Heart left ventricle (tissue), 16 donors: ENCODE data around the gene TCIRG1. TPM values are rescaled to one million over a fixed set of nuclear protein-coding genes. Genes with fewer than 3 reads are reported as not detected.
A peak's percentile ranks its signal among the peaks of the same experiment; 100 is the strongest.

Source experiments
- ATAC-seq, 4 donors: fragments of 200-7000 bp; cut with Tn5 transposase; one replicate each; pipeline ENCODE4 v1.9.1; 2020 to 2022; ENCODE audit warnings: moderate library complexity in 4 of 4, mild to moderate bottlenecking in 3 of 4, moderate number of reproducible peaks in 1 of 4
- DNase-seq, 5 donors: peaks; one replicate each; pipeline ENCODE4 v3.0.0-alpha.2; 2020
- H3K27ac ChIP-seq, 12 donors: fragments of 200-600 bp; sonication (generic) in 4 of 12; one replicate each; pipeline versions ENCODE4 v1.5.0 to v1.8.0; 2016 to 2022; ENCODE audit warnings: mild to moderate bottlenecking in 2 of 12
- H3K27me3 ChIP-seq, 9 donors: fragments of 200-600 bp; sonication (generic) in 2 of 9; one replicate each; pipeline versions ENCODE4 v1.5.1 to v1.8.0; 2016 to 2022; ENCODE audit warnings: mild to moderate bottlenecking in 3 of 9
- H3K36me3 ChIP-seq, 9 donors: fragments of 200-600 bp; sonication (generic) in 2 of 9; one replicate each; pipeline versions ENCODE4 v1.5.0 to v1.8.0; 2018 to 2022; ENCODE audit warnings: mild to moderate bottlenecking in 2 of 9
- H3K4me1 ChIP-seq, 12 donors: fragments of 200-600 bp; sonication (generic) in 4 of 12; one replicate each; pipeline versions ENCODE4 v1.5.0 to v1.8.0; 2016 to 2022; ENCODE audit warnings: mild to moderate bottlenecking in 3 of 12
- H3K4me3 ChIP-seq, 12 donors: fragments of 200-600 bp; sonication (generic) in 4 of 12; one replicate each; pipeline versions ENCODE4 v1.5.0 to v1.8.0; 2017 to 2022; ENCODE audit warnings: mild to moderate bottlenecking in 9 of 12, moderate library complexity in 4 of 12
- H3K9me3 ChIP-seq, 12 donors: fragments of 200-600 bp; sonication (generic) in 4 of 12; one replicate each; pipeline versions ENCODE4 v1.5.0 to v1.8.0; 2016 to 2022; ENCODE audit warnings: mild to moderate bottlenecking in 1 of 12
- POLR2A ChIP-seq, 2 donors: fragments of 450-650 bp; IDR thresholded peaks; one replicate each; pipeline ENCODE4 v1.6.1; 2017; ENCODE audit warnings: antibody characterized with exemption in 2 of 2, mild to moderate bottlenecking in 2 of 2, moderate library complexity in 2 of 2
- WGBS, 4 donors: extraction: QIAGEN DNeasy Blood & Tissue Kit in 2 of 4; methylation state at CpG; one replicate each; pipeline versions ENCODE4 v1.1.5 to v1.1.7; 2013 to 2018; 5-methylcytosine and 5-hydroxymethylcytosine counted together
- intact Hi-C, 10 donors: fragments of 100-400 bp; cut with DNase I; formaldehyde crosslinking; loops; one replicate each; pipeline versions ENCODE4 v1.11.1 to v1.14.2; 2022
- polyA plus RNA-seq, 2 donors: library from polyadenylated mRNA; stranded (reverse); fragments of 200-250 nt; gene quantifications; one replicate each; pipeline ENCODE4 v1.2.3, GENCODE V29; 2013
- total RNA-seq, 9 donors: library from RNA; depleted of rRNA in 2 of 9; stranded (reverse); fragments of >200 nt in 2 of 9; fragmentation: NEBNext Ultra II Directional in 3 of 9; extraction: Animal tissue kit (Norgen Biotek cat#: 25700) in 3 of 9; gene quantifications; one replicate each; pipeline versions ENCODE4 v1.1.0 to v1.2.4, GENCODE V29; 2016 to 2023
- TF ChIP-seq, protein P1 (sequence below), 12 donors: fragments of 200-600 bp; sonication (generic) in 4 of 12; IDR thresholded peaks; one replicate each; pipeline versions ENCODE4 v1.5.0 to v1.8.0; 2018 to 2022; ENCODE audit warnings: antibody characterized with exemption in 12 of 12, mild to moderate bottlenecking in 5 of 12
- donor health status: ischemic (EF 13 %, LVEDD 7.1; RV severe dilation, severe dysfunction).
- donor health status: healthy with polysubstance abuse.
- donor health status: DM: no; HTN: yes; CAD: no.
- donor health status: DM: no; HTN: no; CAD: no.
- donor health status: ischemic (EF 25% LVEDD 6.9; RV normal size, moderate dysfunction).
- donor health status: ischemic (EF 25% LVEDD 5.7; RV mildly dilated, moderate dysfunction).
- donor health status: healthy.
- donor health status: DM: yes; HTN: yes; CAD: no.
- donor health status: ischemic (EF 35%, LVEDD 5.7; RV mildly dilated, moderate dysfunction).
- donor health status: nonischemic (EF 11% LVEDD 7.7; RV severe dilation, severe dysfunction).
- donor health status: DM: yes; HTN: yes; CAD: no.
- donor health status: PGD.
- donor health status: ischemic (EF 29% LVEDD 5.4; RV normal size, mild dysfunction).
- donor health status: nonischemic (EF 23%, LVEDD 6.1; RV moderate dilation, normal function).

The TCIRG1 gene
- total and polyA plus RNA-seq, 11 donors, result 10.2 to 88.7 (median 25.5) TPM

DNA sequence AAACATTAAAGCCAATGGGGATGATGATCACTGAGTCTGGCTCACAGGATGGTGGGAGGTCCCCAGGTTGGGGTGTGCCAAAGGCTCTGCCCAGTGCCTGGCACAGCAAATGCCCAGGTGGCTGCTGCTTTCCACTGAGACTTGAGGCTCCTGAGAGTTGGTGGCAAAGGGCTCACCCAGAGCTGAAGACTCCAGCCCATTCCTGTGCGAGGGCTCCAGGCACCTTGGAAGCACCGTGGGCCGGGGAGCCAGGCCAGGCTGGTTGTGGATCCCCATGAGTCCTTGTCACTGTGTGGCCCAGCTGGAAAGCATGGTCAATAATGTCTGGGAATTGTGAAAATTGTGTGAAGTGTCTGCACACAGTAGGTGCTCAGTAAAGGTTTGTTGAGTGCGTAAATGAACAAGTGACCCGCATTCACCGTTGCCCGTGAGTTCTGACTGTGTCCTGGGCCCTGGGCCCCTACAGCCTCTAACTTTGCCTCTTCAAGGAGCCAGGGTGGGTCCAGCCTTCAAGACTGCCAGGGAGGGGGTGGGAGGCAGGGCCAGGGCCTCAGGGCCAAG is 32.1 kb upstream of the TCIRG1 start:
- DNase-seq, result no peak
- H3K4me1 ChIP-seq, result peaks cover 0 to 56% (median 29%) of the 10 kb centered on the region in 12 donors
- no peak overlapping the region for H3K27ac ChIP-seq
- ATAC-seq, result no peak
- WGBS, 4 donors, result 96 to 98% (median 97%) methylated on average over 5 to 7 of the region's 7 CpGs
- no peak overlapping the region for H3K4me3 ChIP-seq
- no peaks in the 10 kb centered on the region for H3K9me3 ChIP-seq
- TF ChIP-seq, protein P1, sequence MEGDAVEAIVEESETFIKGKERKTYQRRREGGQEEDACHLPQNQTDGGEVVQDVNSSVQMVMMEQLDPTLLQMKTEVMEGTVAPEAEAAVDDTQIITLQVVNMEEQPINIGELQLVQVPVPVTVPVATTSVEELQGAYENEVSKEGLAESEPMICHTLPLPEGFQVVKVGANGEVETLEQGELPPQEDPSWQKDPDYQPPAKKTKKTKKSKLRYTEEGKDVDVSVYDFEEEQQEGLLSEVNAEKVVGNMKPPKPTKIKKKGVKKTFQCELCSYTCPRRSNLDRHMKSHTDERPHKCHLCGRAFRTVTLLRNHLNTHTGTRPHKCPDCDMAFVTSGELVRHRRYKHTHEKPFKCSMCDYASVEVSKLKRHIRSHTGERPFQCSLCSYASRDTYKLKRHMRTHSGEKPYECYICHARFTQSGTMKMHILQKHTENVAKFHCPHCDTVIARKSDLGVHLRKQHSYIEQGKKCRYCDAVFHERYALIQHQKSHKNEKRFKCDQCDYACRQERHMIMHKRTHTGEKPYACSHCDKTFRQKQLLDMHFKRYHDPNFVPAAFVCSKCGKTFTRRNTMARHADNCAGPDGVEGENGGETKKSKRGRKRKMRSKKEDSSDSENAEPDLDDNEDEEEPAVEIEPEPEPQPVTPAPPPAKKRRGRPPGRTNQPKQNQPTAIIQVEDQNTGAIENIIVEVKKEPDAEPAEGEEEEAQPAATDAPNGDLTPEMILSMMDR (IDR thresholded peaks at IDR 0.05), result no peak
- no peak for TF ChIP-seq POLR2A (IDR thresholded peaks at IDR 0.05)
- no peaks in the 10 kb centered on the region for H3K36me3 ChIP-seq
- H3K27me3 ChIP-seq, result no peaks in the 10 kb centered on the region
- intact Hi-C loops, result loop anchor here in 1 of 10 donors (10.0 kb wide), 1 partner anchor 198 kb away; no protein-coding TSS in a partner anchor

DNA sequence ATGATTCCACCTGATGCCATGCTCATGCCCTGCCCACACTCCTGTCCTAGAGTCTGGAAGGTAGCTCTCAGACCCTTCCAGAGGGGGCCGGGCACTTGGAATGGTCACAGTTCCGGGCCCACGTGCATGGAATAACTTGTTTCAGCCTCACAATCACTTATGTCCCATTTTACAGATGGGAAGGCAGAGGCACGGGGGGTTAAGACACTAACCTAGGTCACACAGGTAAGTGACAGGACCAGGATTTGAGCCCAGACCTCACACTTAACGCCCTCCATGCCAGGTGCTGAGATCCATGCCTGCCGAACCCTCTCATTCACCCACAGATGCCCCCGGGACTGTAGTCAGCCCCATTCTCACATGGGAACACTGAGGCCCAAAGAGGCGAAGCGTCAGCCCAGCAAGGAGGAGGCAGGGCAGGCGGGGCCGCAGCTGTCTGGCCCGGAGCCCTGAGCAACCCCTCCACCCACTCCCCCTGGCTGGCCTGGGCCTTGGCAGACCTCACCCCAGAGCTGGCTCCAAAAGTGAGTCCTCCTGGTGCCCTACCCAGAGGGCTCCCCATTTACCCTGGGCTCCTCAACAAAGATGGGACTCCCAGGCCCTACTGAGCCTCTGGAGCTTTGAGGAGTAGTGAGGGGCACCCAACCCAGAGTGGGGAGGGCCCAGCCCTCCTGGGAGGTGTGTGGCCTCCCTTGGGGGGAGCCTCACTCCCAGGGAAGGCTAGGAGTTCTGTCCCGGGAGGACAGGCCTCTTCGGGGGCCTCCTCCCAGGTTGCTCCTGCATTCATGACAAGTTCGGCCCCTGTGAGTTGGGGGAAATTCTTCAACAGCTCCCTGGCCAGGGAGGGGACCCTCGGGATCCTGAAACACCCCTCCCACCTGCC is 31.1 kb upstream of the TCIRG1 start:
- Histone ChIP-seq H3K36me3 (no peaks in the 10 kb centered on the region), H3K4me1 (peaks cover 0 to 60% (median 29%) of the 10 kb centered on the region in 12 donors), H3K27ac (no peak overlapping the region), H3K27me3 (no peaks in the 10 kb centered on the region), H3K4me3 (no peak overlapping the region), H3K9me3 (no peaks in the 10 kb centered on the region)
- intact Hi-C loops, result loop anchor here in 1 of 10 donors (10.0 kb wide), 1 partner anchor 197 kb away; no protein-coding TSS in a partner anchor
- TF ChIP-seq, protein P1 (IDR thresholded peaks at IDR 0.05), result no peak
- TF ChIP-seq POLR2A (IDR thresholded peaks at IDR 0.05), result no peak
- DNase-seq, result peak in 2 of 5 donors; percentile 24 to 55
- no peak for ATAC-seq
- 91 to 94% (median 91%) methylated on average over 12 to 16 of the region's 16 CpGs for WGBS, 4 donors

DNA sequence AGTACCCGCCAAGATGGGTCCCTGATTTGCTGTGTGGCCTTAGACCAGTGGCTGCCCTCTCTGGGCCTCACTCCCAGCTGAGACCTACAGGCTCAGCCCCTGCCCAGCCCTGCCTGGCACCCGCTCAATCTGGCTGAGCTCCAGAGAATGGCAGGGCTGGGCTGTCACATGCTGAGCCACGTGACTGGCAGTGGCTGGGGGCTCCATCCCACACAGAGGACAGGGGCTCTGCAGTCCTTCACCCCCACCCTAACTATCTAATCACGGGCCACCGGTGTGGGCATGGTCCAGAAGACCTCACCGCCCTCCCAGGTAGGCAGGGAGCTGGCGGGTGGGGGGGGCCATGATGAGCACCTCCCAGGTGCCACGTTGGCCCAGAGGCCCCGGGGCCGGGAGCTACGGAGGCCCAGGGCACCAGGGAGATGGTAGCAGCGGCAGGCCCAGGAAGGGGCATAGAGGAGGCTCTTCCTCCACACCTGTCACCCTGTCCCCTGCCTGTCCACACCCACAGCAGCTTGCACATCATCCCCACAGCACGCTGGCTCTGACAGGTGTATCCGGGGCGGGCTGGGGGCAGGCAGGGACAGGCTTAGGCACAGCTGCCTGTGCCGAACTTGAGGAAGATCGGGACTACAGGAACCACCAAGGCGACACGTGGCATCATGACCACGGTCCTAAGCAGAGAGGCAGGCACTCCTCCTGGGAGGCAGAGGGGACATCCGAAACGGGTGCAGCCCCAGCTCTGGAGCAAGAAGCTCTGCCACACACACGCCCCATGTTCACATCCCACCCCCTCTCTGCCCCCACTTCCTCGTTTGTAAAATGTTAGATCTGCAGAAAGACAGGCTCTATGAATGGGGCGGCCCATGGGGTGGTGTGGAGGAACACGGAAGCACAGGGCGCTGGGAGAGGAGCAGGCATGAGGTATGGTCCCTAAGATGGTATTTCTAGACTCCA is 30.2 kb upstream of the TCIRG1 start:
- ATAC-seq (peak in 1 of 4 donors; percentile 7), DNase-seq (peak in 3 of 5 donors; percentile 33 to 63 (median 62))
- no peaks in the 10 kb centered on the region for H3K9me3 ChIP-seq
- no peaks in the 10 kb centered on the region for H3K27me3 ChIP-seq
- H3K27ac ChIP-seq, result peak overlapping the region in 4 of 12 donors; percentile 32 to 96 (median 80)
- peaks cover 0 to 63% (median 27%) of the 10 kb centered on the region in 12 donors for H3K4me1 ChIP-seq
- intact Hi-C loops, result loop anchor here in 1 of 10 donors (10.0 kb wide), 1 partner anchor 196 kb away; no protein-coding TSS in a partner anchor
- 64 to 77% (median 72%) methylated on average over 9 to 27 of the region's 27 CpGs for WGBS, 4 donors
- H3K4me3 ChIP-seq, result no peak overlapping the region
- no peaks in the 10 kb centered on the region for H3K36me3 ChIP-seq
- TF ChIP-seq, protein P1 (IDR thresholded peaks at IDR 0.05), result no peak
- TF ChIP-seq POLR2A (IDR thresholded peaks at IDR 0.05), result no peak
